Hepatocyte (in vitro differentiated cells): ENCODE results near the gene TTLL9. TPM values are rescaled to one million over a fixed set of nuclear protein-coding genes. Genes with fewer than 3 reads are reported as not detected.

Source experiments
- DNase-seq: peaks from one replicate; pipeline ENCODE4 v3.0.0-alpha.2; 2016; ENCODE audit warnings: low spot score
- H2AFZ ChIP-seq: fragments of 200-600 bp; sonication (generic); 2 replicates; pipeline ENCODE4 v1.6.0; 2016; ENCODE audit warnings: antibody characterized with exemption, mild to moderate bottlenecking
- H3K27ac ChIP-seq: fragments of 200-600 bp; sonication (generic); 2 replicates; pipeline ENCODE4 v1.5.1; 2016; ENCODE audit warnings: mild to moderate bottlenecking
- H3K27me3 ChIP-seq: fragments of 200-600 bp; sonication (generic); 2 replicates; pipeline ENCODE4 v1.6.1; 2016
- H3K36me3 ChIP-seq: fragments of 200-600 bp; sonication (generic); replicated peaks from 2 replicates; pipeline ENCODE4 v1.5.1; 2016; ENCODE audit warnings: low read depth; ENCODE audit not compliant: insufficient read depth
- H3K4me1 ChIP-seq: fragments of 200-600 bp; sonication (generic); 2 replicates; pipeline ENCODE4 v1.5.1; 2016; ENCODE audit warnings: mild to moderate bottlenecking, moderate library complexity; ENCODE audit not compliant: insufficient read depth
- H3K4me2 ChIP-seq: fragments of 200-600 bp; sonication (generic); 2 replicates; pipeline ENCODE4 v1.6.0; 2016
- H3K4me3 ChIP-seq: fragments of 200-600 bp; sonication (generic); 2 replicates; pipeline ENCODE4 v1.5.1; 2016; ENCODE audit warnings: mild to moderate bottlenecking
- H3K79me2 ChIP-seq: fragments of 200-600 bp; sonication (generic); 2 replicates; pipeline ENCODE4 v1.6.0; 2017; ENCODE audit warnings: mild to moderate bottlenecking
- H3K9me2 ChIP-seq: fragments of 200-600 bp; sonication (generic); replicated peaks from 2 replicates; pipeline ENCODE4 v1.6.0; 2017; ENCODE audit warnings: mild to moderate bottlenecking; ENCODE audit not compliant: insufficient read depth
- H3K9me3 ChIP-seq: fragments of 200-600 bp; sonication (generic); 2 replicates; pipeline ENCODE4 v1.5.1; 2016; ENCODE audit warnings: low read depth, mild to moderate bottlenecking
- H4K20me1 ChIP-seq: fragments of 200-600 bp; sonication (generic); 2 replicates; pipeline ENCODE4 v1.6.0; 2016; ENCODE audit warnings: mild to moderate bottlenecking; ENCODE audit not compliant: insufficient read depth, poor library complexity, severe bottlenecking
- EZH2 ChIP-seq: fragments of 200-600 bp; sonication (generic); IDR thresholded peaks from 2 replicates; pipeline ENCODE4 v1.6.1; 2016; ENCODE audit warnings: antibody characterized with exemption, mild to moderate bottlenecking, borderline replicate concordance
- EZH2phosphoT487 ChIP-seq: fragments of 200-600 bp; sonication (generic); IDR thresholded peaks from one replicate; pipeline ENCODE4 v1.6.1; 2018; ENCODE audit warnings: antibody characterized with exemption, mild to moderate bottlenecking, low read depth, moderate library complexity; ENCODE audit not compliant: unreplicated experiment, severe bottlenecking
- WGBS: methylation state at CpG from one replicate; pipeline ENCODE4 v1.1.6; 2016; ENCODE audit warnings: low lambda C conversion rate; ENCODE audit errors: missing lambda C conversion rate; 5-methylcytosine and 5-hydroxymethylcytosine counted together
- polyA plus RNA-seq: library from polyadenylated mRNA; unstranded; fragments of >200 nt; fragmentation: Nextera tagmentation; extraction: Ambion mirVana; gene quantifications from 2 replicates; pipeline ENCODE4 v1.2.1, GENCODE V29; 2016
- total RNA-seq: library from RNA; depleted of rRNA; stranded (reverse); fragments of >200 nt; gene quantifications from 2 replicates; pipeline ENCODE4 v1.2.3, GENCODE V29; 2014
- TF ChIP-seq, protein P1 (sequence below): fragments of 200-600 bp; sonication (generic); IDR thresholded peaks from 2 replicates; pipeline ENCODE4 v1.5.1; 2016; ENCODE audit warnings: antibody characterized with exemption, mild to moderate bottlenecking; ENCODE audit not compliant: poor library complexity

Gene TTLL9
- total and polyA plus RNA-seq, 2 experiments from 2014 or later = 0.18 TPM; not detected in 1

GRCh38 chr20:31866221-31866620, 4.2 kb upstream of the TTLL9 start:
- Histone ChIP-seq H3K9me2 (no peaks in the 10 kb centered on the region), H3K79me2 (peaks cover 11% of the 10 kb centered on the region), H3K27ac (no peak overlapping the region), H3K4me1 (peaks cover 14% of the 10 kb centered on the region), H4K20me1 (no peaks in the 10 kb centered on the region), H2AFZ (no peak overlapping the region), H3K36me3 (no peaks in the 10 kb centered on the region), H3K27me3 (no peaks in the 10 kb centered on the region), H3K9me3 (no peaks in the 10 kb centered on the region), H3K4me2 (no peak overlapping the region), H3K4me3 (no peak overlapping the region)
- 81% methylated on average over 3 of the region's 3 CpGs for WGBS
- DNase-seq = no peak
- TF ChIP-seq EZH2phosphoT487 (no peak), EZH2 (no peak)
- TF ChIP-seq, protein P1, sequence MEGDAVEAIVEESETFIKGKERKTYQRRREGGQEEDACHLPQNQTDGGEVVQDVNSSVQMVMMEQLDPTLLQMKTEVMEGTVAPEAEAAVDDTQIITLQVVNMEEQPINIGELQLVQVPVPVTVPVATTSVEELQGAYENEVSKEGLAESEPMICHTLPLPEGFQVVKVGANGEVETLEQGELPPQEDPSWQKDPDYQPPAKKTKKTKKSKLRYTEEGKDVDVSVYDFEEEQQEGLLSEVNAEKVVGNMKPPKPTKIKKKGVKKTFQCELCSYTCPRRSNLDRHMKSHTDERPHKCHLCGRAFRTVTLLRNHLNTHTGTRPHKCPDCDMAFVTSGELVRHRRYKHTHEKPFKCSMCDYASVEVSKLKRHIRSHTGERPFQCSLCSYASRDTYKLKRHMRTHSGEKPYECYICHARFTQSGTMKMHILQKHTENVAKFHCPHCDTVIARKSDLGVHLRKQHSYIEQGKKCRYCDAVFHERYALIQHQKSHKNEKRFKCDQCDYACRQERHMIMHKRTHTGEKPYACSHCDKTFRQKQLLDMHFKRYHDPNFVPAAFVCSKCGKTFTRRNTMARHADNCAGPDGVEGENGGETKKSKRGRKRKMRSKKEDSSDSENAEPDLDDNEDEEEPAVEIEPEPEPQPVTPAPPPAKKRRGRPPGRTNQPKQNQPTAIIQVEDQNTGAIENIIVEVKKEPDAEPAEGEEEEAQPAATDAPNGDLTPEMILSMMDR = no peak

DNA sequence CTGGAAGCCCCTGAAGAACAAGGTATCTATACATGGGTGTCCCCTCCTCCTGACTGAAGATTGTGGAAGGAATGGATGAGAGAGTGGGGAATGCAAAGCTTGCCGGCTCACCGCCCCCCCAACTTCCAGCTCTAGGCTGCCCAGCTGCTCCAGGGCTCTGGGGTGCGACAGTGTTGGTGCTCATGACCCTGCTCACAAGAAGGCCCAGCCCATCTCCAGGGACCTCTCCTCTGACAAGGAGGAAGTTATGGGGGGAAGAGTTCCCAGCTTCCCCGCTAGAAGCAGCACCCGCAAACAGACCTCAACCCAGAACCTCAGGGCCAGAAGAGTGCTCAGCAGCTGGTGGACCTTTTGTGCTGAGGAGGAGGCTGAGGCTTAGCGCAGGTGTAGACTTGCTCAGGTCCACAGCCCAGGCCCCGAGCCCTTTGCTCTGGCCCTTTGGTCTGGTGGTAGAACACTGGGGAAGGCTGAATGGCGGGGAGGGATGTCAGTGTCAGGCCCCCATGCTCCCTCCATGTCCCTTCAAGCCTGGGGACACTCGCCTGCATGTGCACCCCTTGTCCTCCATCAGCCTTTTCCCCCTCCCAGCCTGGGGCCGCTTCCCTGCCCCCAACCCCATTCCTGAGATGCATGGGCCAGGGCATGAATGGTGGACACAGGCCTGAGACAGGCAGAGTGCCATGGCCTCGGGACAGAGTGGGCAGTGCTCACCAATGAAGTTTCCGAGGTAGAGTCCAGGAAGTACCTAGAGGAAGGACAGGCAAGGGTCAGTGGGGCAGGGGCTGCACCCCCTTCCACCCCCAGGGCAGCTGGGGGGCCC, 1.4 kb upstream of the TTLL9 start:
- Histone ChIP-seq H3K36me3 (no peaks in the 10 kb centered on the region), H3K9me3 (no peaks in the 10 kb centered on the region), H3K9me2 (no peaks in the 10 kb centered on the region), H2AFZ (peak overlapping the region; percentile 71), H3K79me2 (peaks cover 11% of the 10 kb centered on the region), H3K4me3 (peak overlapping the region; percentile 80), H3K27me3 (no peaks in the 10 kb centered on the region), H3K27ac (peak overlapping the region; percentile 86), H3K4me1 (peaks cover 17% of the 10 kb centered on the region), H3K4me2 (peak overlapping the region; percentile 93), H4K20me1 (no peaks in the 10 kb centered on the region)
- no peak for DNase-seq
- WGBS = 86% methylated on average over 12 of the region's 12 CpGs
- TF ChIP-seq EZH2 = no peak
- TF ChIP-seq, protein P1 = no peak
- TF ChIP-seq EZH2phosphoT487 = no peak

DNA sequence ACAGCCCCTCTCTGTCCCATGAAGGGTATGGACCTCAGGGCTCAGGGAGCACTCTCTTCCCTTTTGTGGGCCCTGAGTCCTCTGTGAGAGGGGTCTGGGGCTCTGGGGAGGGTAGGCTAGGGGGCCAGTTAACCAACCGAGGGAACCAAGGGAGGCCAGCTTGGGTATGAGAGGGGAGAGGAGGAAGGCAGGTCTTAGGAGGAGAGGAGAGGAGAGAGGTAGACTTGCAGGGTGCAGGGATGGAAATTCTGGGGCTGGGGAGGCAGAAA, 827 bp upstream of the TTLL9 start:
- Histone ChIP-seq H3K9me2 (no peaks in the 10 kb centered on the region), H3K4me3 (peak overlapping the region; percentile 80), H3K27me3 (no peaks in the 10 kb centered on the region), H3K4me2 (peak overlapping the region; percentile 93), H3K9me3 (no peaks in the 10 kb centered on the region), H3K79me2 (peaks cover 11% of the 10 kb centered on the region), H2AFZ (peak overlapping the region; percentile 71), H4K20me1 (no peaks in the 10 kb centered on the region), H3K4me1 (peaks cover 17% of the 10 kb centered on the region), H3K27ac (peak overlapping the region; percentile 86), H3K36me3 (no peaks in the 10 kb centered on the region)
- no peak for DNase-seq
- WGBS = 15% methylated on average over 1 of the region's 1 CpG
- TF ChIP-seq EZH2phosphoT487 (no peak), EZH2 (no peak)
- TF ChIP-seq, protein P1 = no peak
